HCT116 (cell line): ENCODE results near the gene TAS2R39. TPM values are rescaled to one million over a fixed set of nuclear protein-coding genes. Genes with fewer than 3 reads are reported as not detected.

Experiments
- ATAC-seq: fragments of 200-7000 bp; cut with Tn5 transposase; 2 replicates; pipeline ENCODE4 v1.9.1; 2020; ENCODE audit warnings: mild to moderate bottlenecking, moderate library complexity
- BruUV-seq: library from RNA; stranded (reverse); fragments of 400-500 nt; replicated peaks from 2 replicates; lab custom pipeline; 2021; lab: Mats Ljungman, UMichigan
- CTCF ChIA-PET: fragments of 300-600 bp; sonication (Branson Sonifier 250); formaldehyde crosslinking; loops from one replicate; lab custom pipeline; 2021; ENCODE audit warnings: antibody characterized with exemption; lab: Charles Lee
- POLR2A ChIA-PET: fragments of 300-600, 350-600 bp; sonication (Branson Sonifier 250); formaldehyde crosslinking; loops from one replicate; lab custom pipeline; 2021; ENCODE audit warnings: antibody characterized with exemption; lab: Charles Lee
- RAD21 ChIA-PET, 2 experiments: fragments of 300-600 bp; sonication (Branson Sonifier 250); formaldehyde crosslinking; loops; one replicate each; lab custom pipeline; 2023; ENCODE audit warnings: low total read pairs in 2 of 2; ENCODE audit not compliant: uncharacterized antibody in 2 of 2, unreplicated experiment in 2 of 2, low non-redundant PET in 1 of 2; lab: Charles Lee
- DNase-seq: peaks from one replicate; pipeline ENCODE4 v3.0.0-alpha.2; 2010; ENCODE audit warnings: low read depth, low spot score
- H2AFZ ChIP-seq: fragments of 200-600 bp; shearing (Covaris generic), sonication (generic); 2 replicates; pipeline ENCODE4 v1.6.1; 2017; ENCODE audit warnings: low read depth, mixed run types, mixed read lengths, antibody characterized with exemption, low read length; ENCODE audit not compliant: poor library complexity, severe bottlenecking
- H3K27ac ChIP-seq: 2 replicates; pipeline ENCODE4 v1.5.1; 2012; ENCODE audit warnings: low read depth, low read length
- H3K27me3 ChIP-seq: fragments of 200-600 bp; sonication (generic); 2 replicates; pipeline ENCODE4 v1.6.1; 2016; ENCODE audit warnings: mixed run types, low read length, mixed read lengths; ENCODE audit not compliant: insufficient read depth
- H3K36me3 ChIP-seq, 2 experiments: fragments of 200-500 bp in 1 of 2; fragments of 200-600 bp in 1 of 2; sonication (Bioruptor generic) in 1 of 2; sonication (generic) in 1 of 2; 2 replicates each; pipeline versions ENCODE4 v1.5.1 to v1.6.1; 2014 to 2016; ENCODE audit warnings: low read length in 2 of 2, inconsistent platforms in 1 of 2, mixed read lengths in 1 of 2, mixed run types in 1 of 2; ENCODE audit not compliant: insufficient read depth in 2 of 2, control insufficient read depth in 1 of 2
- H3K4me1 ChIP-seq, 2 experiments: fragments of 200-600 bp in 1 of 2; sonication (generic) in 1 of 2; 2 replicates each; pipeline versions ENCODE4 v1.5.1 to v1.6.1; 2012 to 2017; ENCODE audit warnings: low read length in 2 of 2, inconsistent platforms in 1 of 2, mild to moderate bottlenecking in 1 of 2, mixed read lengths in 1 of 2, mixed run types in 1 of 2, moderate library complexity in 1 of 2; ENCODE audit not compliant: insufficient read depth in 2 of 2, control insufficient read depth in 1 of 2
- H3K4me2 ChIP-seq: fragments of 200-600 bp; sonication (generic); 2 replicates; pipeline ENCODE4 v1.6.1; 2017; ENCODE audit warnings: mixed run types, low read length, mixed read lengths
- H3K4me3 ChIP-seq, 2 experiments: fragments of 200-600 bp in 1 of 2; sonication (generic) in 1 of 2; replicated peaks in 1 of 2; 2 replicates each; pipeline ENCODE4 v1.5.1; 2011 to 2016; ENCODE audit warnings: low read length in 2 of 2, control low read depth in 1 of 2, low read depth in 1 of 2, mild to moderate bottlenecking in 1 of 2, mixed read lengths in 1 of 2, mixed run types in 1 of 2
- H3K79me2 ChIP-seq: fragments of 200-600 bp; sonication (generic); 2 replicates; pipeline ENCODE4 v1.6.1; 2017; ENCODE audit warnings: mild to moderate bottlenecking, mixed run types, low read length, moderate library complexity, mixed read lengths; ENCODE audit not compliant: insufficient read depth
- H3K9ac ChIP-seq: fragments of 200-600 bp; sonication (generic); 2 replicates; pipeline ENCODE4 v1.6.1; 2016; ENCODE audit warnings: low read length, mixed read lengths
- H3K9me2 ChIP-seq: fragments of 200-600 bp; sonication (generic), shearing (Covaris generic); 2 replicates; pipeline ENCODE4 v1.6.1; 2017; ENCODE audit warnings: mixed run types, mild to moderate bottlenecking, moderate library complexity; ENCODE audit not compliant: insufficient read depth
- H3K9me3 ChIP-seq, 2 experiments: fragments of 200-500 bp in 1 of 2; fragments of 200-600 bp in 1 of 2; sonication (Bioruptor generic) in 1 of 2; sonication (generic) in 1 of 2; 2 replicates each; pipeline ENCODE4 v1.6.1; 2014 to 2017; ENCODE audit warnings: low read length in 2 of 2, mixed read lengths in 2 of 2, inconsistent platforms in 1 of 2, low read depth in 1 of 2, mild to moderate bottlenecking in 1 of 2, mixed run types in 1 of 2, moderate library complexity in 1 of 2; ENCODE audit not compliant: control insufficient read depth in 1 of 2, insufficient read depth in 1 of 2
- H4K20me1 ChIP-seq: fragments of 200-600 bp; sonication (generic), shearing (Covaris generic); 2 replicates; pipeline ENCODE4 v1.6.1; 2017; ENCODE audit warnings: mixed run types, mild to moderate bottlenecking, moderate library complexity; ENCODE audit not compliant: insufficient read depth
- CBX3 ChIP-seq: IDR thresholded peaks from 2 replicates; pipeline ENCODE4 v1.6.1; 2012; ENCODE audit warnings: low read depth
- CTCF ChIP-seq, 3 experiments: fragments of 200-600 bp in 1 of 3; sonication (generic) in 1 of 3; IDR thresholded peaks in 2 of 3; conservative IDR thresholded peaks in 1 of 3; 2 replicates each; pipeline ENCODE4 v1.5.1; 2012 to 2017; ENCODE audit warnings: low read depth in 2 of 3, low read length in 2 of 3, antibody characterized with exemption in 1 of 3, borderline replicate concordance in 1 of 3, control low read depth in 1 of 3, mild to moderate bottlenecking in 1 of 3, mixed read lengths in 1 of 3, mixed run types in 1 of 3, moderate library complexity in 1 of 3; ENCODE audit not compliant: insufficient read depth in 1 of 3
- EGR1 ChIP-seq: IDR thresholded peaks from 2 replicates; pipeline ENCODE4 v1.6.1; 2012; ENCODE audit warnings: low read depth
- POLR2AphosphoS5 ChIP-seq: IDR thresholded peaks from 2 replicates; pipeline ENCODE4 v1.6.1; 2011; ENCODE audit warnings: mild to moderate bottlenecking, low read depth, low read length, moderate library complexity
- SIN3A ChIP-seq: IDR thresholded peaks from 2 replicates; pipeline ENCODE4 v1.6.1; 2012; ENCODE audit warnings: low read depth
- SRF ChIP-seq: IDR thresholded peaks from 2 replicates; pipeline ENCODE4 v1.6.1; 2012; ENCODE audit warnings: low read depth
- YY1 ChIP-seq: IDR thresholded peaks from 2 replicates; pipeline ENCODE4 v1.6.1; 2011; ENCODE audit warnings: low read length, low read depth, moderate library complexity, mild to moderate bottlenecking; ENCODE audit not compliant: insufficient replicate concordance; ENCODE audit errors: extremely low read depth
- ZBTB33 ChIP-seq: IDR thresholded peaks from 2 replicates; pipeline ENCODE4 v1.6.1; 2011; ENCODE audit warnings: mild to moderate bottlenecking, low read length, moderate library complexity; ENCODE audit not compliant: insufficient replicate concordance; ENCODE audit errors: extremely low read depth
- intact Hi-C: fragments of 100-400 bp; cut with micrococcal nuclease; formaldehyde crosslinking; loops from 2 replicates; pipeline ENCODE4 v1.10.0; 2022
- total RNA-seq: library from RNA; stranded (reverse); gene quantifications from one replicate; pipeline ENCODE4 v1.2.1, GENCODE V29; 2021; ENCODE audit not compliant: unreplicated experiment

Gene TAS2R39
- total RNA-seq, 1 experiment from 2014 or later, result not detected

GRCh38 chr7:143214789-143215679, 31.8 kb downstream of the TAS2R39 start (continued):
- 0 out of 2 replicates have a peak, but pooled peaks have one; percentile 34 for TF ChIP-seq CBX3
- TF ChIP-seq POLR2AphosphoS5, result no peak
- peak; percentile 95 to 100 (median 100) for TF ChIP-seq CTCF (IDR thresholded peaks at IDR 0.05 in 2 of 3, conservative IDR thresholded peaks at IDR 0.05 in 1 of 3; ENCODE audit: borderline replicate concordance in 1 of 3, insufficient read depth in 1 of 3, low read depth in 2 of 3, low read length in 2 of 3)
- peak; percentile 54 for TF ChIP-seq YY1
- TF ChIP-seq SIN3A, result no peak

- Histone ChIP-seq H3K27ac (no peak overlapping the region), H2AFZ (no peak overlapping the region), H3K9me2 (no peaks in the 10 kb centered on the region), H3K4me2 (no peak overlapping the region), H3K4me1 (no peaks in the 10 kb centered on the region), H3K4me3 (no peak overlapping the region), H3K27me3 (no peaks in the 10 kb centered on the region), H3K9ac (no peak overlapping the region), H3K9me3 (no peaks in the 10 kb centered on the region), H3K36me3 (no peaks in the 10 kb centered on the region), H4K20me1 (no peaks in the 10 kb centered on the region), H3K79me2 (no peaks in the 10 kb centered on the region)
- intact Hi-C loops, result loop anchor here (10.0 kb wide), 1 partner anchor 361 kb away; the partner anchor contains the start of gene EPHB6
- TF ChIP-seq EGR1 (no peak), SRF (no peak), YY1 (no peak), ZBTB33 (no peak)
- DNase-seq (no peak), ATAC-seq (no peak)
- RAD21 ChIA-PET, result interaction anchor here in 1 of 2 experiments (2.4 kb wide), 1 partner anchor 212 kb away, joined by 10 read pairs; no protein-coding TSS in a partner anchor
- BruUV-seq, result no TSS peak
- CTCF ChIA-PET, result interaction anchor here (1.0 to 4.3 kb wide), 2 partner anchors 89 to 208 kb away, joined by 3 to 331 read pairs; no protein-coding TSS in a partner anchor
- POLR2A ChIA-PET, result no interaction called here
These were observed 32.9 kb downstream of the TAS2R39 start for GRCh38 chr7:143216151-143216550.
